SK-N-SH (cell line): Measurements from ENCODE around the gene MRNIP. TPM values are rescaled to one million over a fixed set of nuclear protein-coding genes. Genes with fewer than 3 reads are reported as not detected.

Source experiments
- CTCF ChIA-PET: fragments of 300-600, 350-600 bp; formaldehyde crosslinking; extraction: SDS; loops from one replicate; lab custom pipeline; 2021; lab: Yijun Ruan, JAX
- POLR2A ChIA-PET: fragments of 350-600 bp; sonication (Branson Sonifier 250); formaldehyde crosslinking; extraction: SDS; loops from one replicate; lab custom pipeline; 2020; ENCODE audit warnings: antibody characterized with exemption, inconsistent platforms; lab: Yijun Ruan, JAX
- DNase-seq: peaks from one replicate; pipeline ENCODE4 v3.0.0; 2012
- H2AFZ ChIP-seq: fragments of 200-600 bp; sonication (generic); 2 replicates; pipeline ENCODE4 v1.8.1; 2016; ENCODE audit warnings: antibody characterized with exemption, mild to moderate bottlenecking, low read depth
- H3F3A ChIP-seq: fragments of 200-600 bp; sonication (generic); replicated peaks from 2 replicates; pipeline ENCODE3; 2016; ENCODE audit warnings: antibody characterized with exemption, mild to moderate bottlenecking; ENCODE audit not compliant: insufficient read depth
- H3K27ac ChIP-seq, 2 experiments: fragments of 200-500 bp in 1 of 2; fragments of 200-600 bp in 1 of 2; sonication (Bioruptor generic) in 1 of 2; sonication (generic), shearing (Covaris generic) in 1 of 2; 2 replicates each; pipeline versions ENCODE4 v1.5.1 to v1.6.1; 2014 to 2016; ENCODE audit warnings: low read depth in 2 of 2, inconsistent platforms in 1 of 2, low read length in 1 of 2, mild to moderate bottlenecking in 1 of 2, mixed read lengths in 1 of 2
- H3K27me3 ChIP-seq: fragments of 200-600 bp; sonication (generic), shearing (Covaris generic); 2 replicates; pipeline ENCODE4 v1.6.1; 2016; ENCODE audit warnings: mixed run types; ENCODE audit not compliant: insufficient read depth
- H3K36me3 ChIP-seq, 2 experiments: fragments of 200-500 bp in 1 of 2; fragments of 200-600 bp in 1 of 2; sonication (Bioruptor generic) in 1 of 2; sonication (generic) in 1 of 2; replicated peaks in 1 of 2; 2 replicates each; pipeline versions ENCODE3 to v1.5.1; 2014 to 2016; ENCODE audit warnings: low read length in 1 of 2, mild to moderate bottlenecking in 1 of 2; ENCODE audit not compliant: insufficient read depth in 2 of 2, control insufficient read depth in 1 of 2
- H3K4me1 ChIP-seq, 2 experiments: fragments of 200-500 bp in 1 of 2; fragments of 200-600 bp in 1 of 2; sonication (Bioruptor generic) in 1 of 2; sonication (generic), shearing (Covaris generic) in 1 of 2; 2 replicates each; pipeline versions ENCODE4 v1.5.1 to v1.6.1; 2014 to 2016; ENCODE audit warnings: low read depth in 1 of 2, low read length in 1 of 2, mixed run types in 1 of 2; ENCODE audit not compliant: insufficient read depth in 2 of 2, control insufficient read depth in 1 of 2
- H3K4me2 ChIP-seq: fragments of 200-600 bp; sonication (generic), shearing (Covaris generic); 2 replicates; pipeline ENCODE4 v1.6.1; 2017; ENCODE audit warnings: mixed run types
- H3K4me3 ChIP-seq, 2 experiments: fragments of 200-500 bp in 1 of 2; fragments of 200-600 bp in 1 of 2; sonication (Bioruptor generic) in 1 of 2; sonication (generic), shearing (Covaris generic) in 1 of 2; 2 replicates each; pipeline versions ENCODE4 v1.5.1 to v1.8.1; 2014 to 2016; ENCODE audit warnings: low read depth in 2 of 2, inconsistent platforms in 1 of 2, low read length in 1 of 2, mild to moderate bottlenecking in 1 of 2, mixed read lengths in 1 of 2, moderate library complexity in 1 of 2
- H3K79me2 ChIP-seq: fragments of 200-600 bp; sonication (generic); 2 replicates; pipeline ENCODE4 v1.8.1; 2017; ENCODE audit warnings: mild to moderate bottlenecking; ENCODE audit not compliant: insufficient read depth
- H3K9ac ChIP-seq: fragments of 200-600 bp; sonication (generic); 2 replicates; pipeline ENCODE4 v1.6.1; 2017; ENCODE audit warnings: mixed run types
- H3K9me2 ChIP-seq: fragments of 200-600 bp; sonication (generic); 2 replicates; pipeline ENCODE4 v1.6.1; 2017; ENCODE audit warnings: mixed run types
- H3K9me3 ChIP-seq: fragments of 200-600 bp; sonication (generic); 2 replicates; pipeline ENCODE4 v1.6.1; 2017; ENCODE audit warnings: mixed run types, mild to moderate bottlenecking, moderate library complexity
- H4K20me1 ChIP-seq: fragments of 200-600 bp; sonication (generic); 2 replicates; pipeline ENCODE4 v1.6.1; 2017; ENCODE audit warnings: mild to moderate bottlenecking, mixed run types; ENCODE audit not compliant: insufficient read depth
- CHD2 ChIP-seq: fragments of 150-350 bp; IDR thresholded peaks from 2 replicates; pipeline ENCODE4 v1.6.1; 2018; ENCODE audit warnings: low read length; ENCODE audit not compliant: partially characterized antibody
- ELF1 ChIP-seq: IDR thresholded peaks from 2 replicates; pipeline ENCODE4 v1.4.0; 2012
- EZH2phosphoT487 ChIP-seq: fragments of 200-600 bp; sonication (generic); IDR thresholded peaks from 2 replicates; pipeline ENCODE4 v1.6.1; 2017; ENCODE audit warnings: low read depth, mixed run types, mild to moderate bottlenecking, antibody characterized with exemption, moderate library complexity, borderline replicate concordance
- FOXJ3 ChIP-seq: sonication (generic); formaldehyde crosslinking; IDR thresholded peaks from 2 replicates; pipeline ENCODE4 v1.5.1; 2020; ENCODE audit warnings: mild to moderate bottlenecking, missing genetic modification reagents
- FOXM1 ChIP-seq: IDR thresholded peaks from 2 replicates; pipeline ENCODE4 v1.4.0; 2012; ENCODE audit warnings: low read depth, mild to moderate bottlenecking
- GATA2 ChIP-seq: sonication (generic); formaldehyde crosslinking; IDR thresholded peaks from 2 replicates; pipeline ENCODE4 v1.5.0; 2020; ENCODE audit warnings: mild to moderate bottlenecking, missing genetic modification reagents
- JUND ChIP-seq: IDR thresholded peaks from 2 replicates; pipeline ENCODE4 v1.4.0; 2012
- MEF2A ChIP-seq: IDR thresholded peaks from 2 replicates; pipeline ENCODE4 v1.4.0; 2012; ENCODE audit warnings: low read depth, borderline replicate concordance
- MXI1 ChIP-seq: IDR thresholded peaks from 2 replicates; pipeline ENCODE4 v1.6.1; 2012; ENCODE audit warnings: mild to moderate bottlenecking, low read depth, low read length, improper control_type of control experiment
- NFIC ChIP-seq: IDR thresholded peaks from 2 replicates; pipeline ENCODE4 v1.4.0; 2012; ENCODE audit warnings: borderline replicate concordance
- POLR2AphosphoS5 ChIP-seq: IDR thresholded peaks from 2 replicates; pipeline ENCODE4 v1.6.1; 2012; ENCODE audit warnings: low read depth, low read length
- RAD21 ChIP-seq: IDR thresholded peaks from 2 replicates; pipeline ENCODE4 v1.6.1; 2012; ENCODE audit warnings: mild to moderate bottlenecking, low read length
- SIN3A ChIP-seq: IDR thresholded peaks from 2 replicates; pipeline ENCODE4 v1.6.1; 2012; ENCODE audit warnings: low read depth, mild to moderate bottlenecking, low read length, moderate library complexity, borderline replicate concordance
- TEAD4 ChIP-seq: IDR thresholded peaks from 2 replicates; pipeline ENCODE4 v1.4.0; 2012; ENCODE audit warnings: mild to moderate bottlenecking, borderline replicate concordance; ENCODE audit not compliant: insufficient read depth
- WGBS: methylation state at CpG from one replicate; pipeline ENCODE4 v1.1.6; 2017; ENCODE audit warnings: low lambda C conversion rate; 5-methylcytosine and 5-hydroxymethylcytosine counted together
- polyA plus RNA-seq, 3 experiments: library from polyadenylated mRNA; depleted of rRNA; stranded (reverse); fragments of >200 nt; gene quantifications; 2 replicates each; pipeline ENCODE4 v1.2.3, GENCODE V29; 2012
- TF ChIP-seq, protein P1 (sequence below): IDR thresholded peaks from 2 replicates; pipeline ENCODE4 v1.4.0; 2012; ENCODE audit warnings: low read depth
- TF ChIP-seq, protein P2 (sequence below): IDR thresholded peaks from 2 replicates; pipeline ENCODE4 v1.4.0; 2012; ENCODE audit warnings: low read depth, borderline replicate concordance
- TF ChIP-seq, protein P3 (sequence below): fragments of 150-350 bp; IDR thresholded peaks from 2 replicates; pipeline ENCODE4 v1.6.1; 2017; ENCODE audit warnings: antibody characterized with exemption, low read length, low read depth, borderline replicate concordance
- TF ChIP-seq, protein P4 (sequence below): IDR thresholded peaks from 2 replicates; pipeline ENCODE4; 2012
- TF ChIP-seq, protein P5 (sequence below): fragments of 200-600 bp; sonication (generic); IDR thresholded peaks from 2 replicates; pipeline ENCODE4 v1.6.1; 2017; ENCODE audit warnings: antibody characterized with exemption, mild to moderate bottlenecking, moderate library complexity

The MRNIP gene
- polyA plus RNA-seq, 1 of the 3 experiments (the other 2 are of a cell fraction), result 32.8 TPM

DNA sequence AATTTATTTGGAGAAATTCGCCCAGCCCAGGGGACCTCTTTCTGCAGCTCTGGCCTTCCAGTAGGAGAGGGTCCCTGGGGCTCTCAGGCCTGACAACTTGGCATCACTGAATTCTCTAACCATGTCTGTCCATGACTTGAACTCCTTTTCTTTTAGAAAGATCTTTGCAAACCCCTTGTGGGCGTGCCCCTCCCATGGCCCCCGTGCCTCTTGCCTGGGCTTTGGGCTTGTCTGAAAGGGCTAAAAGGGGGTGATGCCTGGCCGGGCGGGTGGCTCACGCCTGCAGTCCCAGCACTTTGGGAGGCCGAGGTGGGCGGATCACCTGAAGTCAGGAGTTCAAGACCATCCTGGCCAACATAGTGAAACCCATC is 41.2 kb downstream of the MRNIP start:
- 98% methylated on average over 7 of the region's 8 CpGs for WGBS
- Histone ChIP-seq H3K4me2 (no peak overlapping the region), H2AFZ (no peak overlapping the region), H4K20me1 (peaks cover 15% of the 10 kb centered on the region), H3K79me2 (peaks cover 23% of the 10 kb centered on the region), H3K9ac (no peak overlapping the region), H3K36me3 (peaks cover 6 to 13% of the 10 kb centered on the region in 2 experiments), H3K4me1 (peaks cover 16 to 32% of the 10 kb centered on the region in 2 experiments), H3F3A (peaks cover 10% of the 10 kb centered on the region), H3K27me3 (no peaks in the 10 kb centered on the region), H3K27ac (peak overlapping the region in 1 of 2 experiments; percentile 94; a peak in 1 of 4 replicates), H3K9me2 (no peaks in the 10 kb centered on the region), H3K4me3 (no peak overlapping the region), H3K9me3 (no peaks in the 10 kb centered on the region)
- TF ChIP-seq EZH2phosphoT487, result no peak
- TF ChIP-seq CHD2, result no peak
- TF ChIP-seq, protein P1, sequence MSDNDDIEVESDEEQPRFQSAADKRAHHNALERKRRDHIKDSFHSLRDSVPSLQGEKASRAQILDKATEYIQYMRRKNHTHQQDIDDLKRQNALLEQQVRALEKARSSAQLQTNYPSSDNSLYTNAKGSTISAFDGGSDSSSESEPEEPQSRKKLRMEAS, result no peak
- no peak for TF ChIP-seq POLR2AphosphoS5
- TF ChIP-seq MXI1, result no peak
- TF ChIP-seq TEAD4, result no peak
- TF ChIP-seq, protein P2, sequence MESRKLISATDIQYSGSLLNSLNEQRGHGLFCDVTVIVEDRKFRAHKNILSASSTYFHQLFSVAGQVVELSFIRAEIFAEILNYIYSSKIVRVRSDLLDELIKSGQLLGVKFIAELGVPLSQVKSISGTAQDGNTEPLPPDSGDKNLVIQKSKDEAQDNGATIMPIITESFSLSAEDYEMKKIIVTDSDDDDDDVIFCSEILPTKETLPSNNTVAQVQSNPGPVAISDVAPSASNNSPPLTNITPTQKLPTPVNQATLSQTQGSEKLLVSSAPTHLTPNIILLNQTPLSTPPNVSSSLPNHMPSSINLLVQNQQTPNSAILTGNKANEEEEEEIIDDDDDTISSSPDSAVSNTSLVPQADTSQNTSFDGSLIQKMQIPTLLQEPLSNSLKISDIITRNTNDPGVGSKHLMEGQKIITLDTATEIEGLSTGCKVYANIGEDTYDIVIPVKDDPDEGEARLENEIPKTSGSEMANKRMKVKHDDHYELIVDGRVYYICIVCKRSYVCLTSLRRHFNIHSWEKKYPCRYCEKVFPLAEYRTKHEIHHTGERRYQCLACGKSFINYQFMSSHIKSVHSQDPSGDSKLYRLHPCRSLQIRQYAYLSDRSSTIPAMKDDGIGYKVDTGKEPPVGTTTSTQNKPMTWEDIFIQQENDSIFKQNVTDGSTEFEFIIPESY, result no peak
- TF ChIP-seq RAD21, result no peak
- no peak for TF ChIP-seq ELF1
- no peak for TF ChIP-seq NFIC
- TF ChIP-seq, protein P3, sequence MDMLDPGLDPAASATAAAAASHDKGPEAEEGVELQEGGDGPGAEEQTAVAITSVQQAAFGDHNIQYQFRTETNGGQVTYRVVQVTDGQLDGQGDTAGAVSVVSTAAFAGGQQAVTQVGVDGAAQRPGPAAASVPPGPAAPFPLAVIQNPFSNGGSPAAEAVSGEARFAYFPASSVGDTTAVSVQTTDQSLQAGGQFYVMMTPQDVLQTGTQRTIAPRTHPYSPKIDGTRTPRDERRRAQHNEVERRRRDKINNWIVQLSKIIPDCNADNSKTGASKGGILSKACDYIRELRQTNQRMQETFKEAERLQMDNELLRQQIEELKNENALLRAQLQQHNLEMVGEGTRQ, result no peak
- no peak for TF ChIP-seq JUND
- TF ChIP-seq FOXJ3 (CRISPR knock-in tag), result no peak
- TF ChIP-seq SIN3A, result no peak
- TF ChIP-seq MEF2A, result no peak
- no peak for TF ChIP-seq GATA2 (CRISPR knock-in tag)
- TF ChIP-seq, protein P4, sequence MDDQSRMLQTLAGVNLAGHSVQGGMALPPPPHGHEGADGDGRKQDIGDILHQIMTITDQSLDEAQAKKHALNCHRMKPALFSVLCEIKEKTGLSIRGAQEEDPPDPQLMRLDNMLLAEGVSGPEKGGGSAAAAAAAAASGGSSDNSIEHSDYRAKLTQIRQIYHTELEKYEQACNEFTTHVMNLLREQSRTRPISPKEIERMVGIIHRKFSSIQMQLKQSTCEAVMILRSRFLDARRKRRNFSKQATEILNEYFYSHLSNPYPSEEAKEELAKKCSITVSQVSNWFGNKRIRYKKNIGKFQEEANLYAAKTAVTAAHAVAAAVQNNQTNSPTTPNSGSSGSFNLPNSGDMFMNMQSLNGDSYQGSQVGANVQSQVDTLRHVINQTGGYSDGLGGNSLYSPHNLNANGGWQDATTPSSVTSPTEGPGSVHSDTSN, result no peak
- TF ChIP-seq, protein P5, sequence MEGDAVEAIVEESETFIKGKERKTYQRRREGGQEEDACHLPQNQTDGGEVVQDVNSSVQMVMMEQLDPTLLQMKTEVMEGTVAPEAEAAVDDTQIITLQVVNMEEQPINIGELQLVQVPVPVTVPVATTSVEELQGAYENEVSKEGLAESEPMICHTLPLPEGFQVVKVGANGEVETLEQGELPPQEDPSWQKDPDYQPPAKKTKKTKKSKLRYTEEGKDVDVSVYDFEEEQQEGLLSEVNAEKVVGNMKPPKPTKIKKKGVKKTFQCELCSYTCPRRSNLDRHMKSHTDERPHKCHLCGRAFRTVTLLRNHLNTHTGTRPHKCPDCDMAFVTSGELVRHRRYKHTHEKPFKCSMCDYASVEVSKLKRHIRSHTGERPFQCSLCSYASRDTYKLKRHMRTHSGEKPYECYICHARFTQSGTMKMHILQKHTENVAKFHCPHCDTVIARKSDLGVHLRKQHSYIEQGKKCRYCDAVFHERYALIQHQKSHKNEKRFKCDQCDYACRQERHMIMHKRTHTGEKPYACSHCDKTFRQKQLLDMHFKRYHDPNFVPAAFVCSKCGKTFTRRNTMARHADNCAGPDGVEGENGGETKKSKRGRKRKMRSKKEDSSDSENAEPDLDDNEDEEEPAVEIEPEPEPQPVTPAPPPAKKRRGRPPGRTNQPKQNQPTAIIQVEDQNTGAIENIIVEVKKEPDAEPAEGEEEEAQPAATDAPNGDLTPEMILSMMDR, result no peak
- TF ChIP-seq FOXM1, result no peak
- CTCF ChIA-PET, result no interaction called here
- POLR2A ChIA-PET, result no interaction called here
- no peak for DNase-seq
